ENCODE measurements around the gene LRRFIP2.
"Not testable (repeated sequence)": the region's sequence is repeated elsewhere in the genome, so short reads cannot be mapped to it uniquely, and the experiment has no call there.

The LRRFIP2 gene

GRCh38 chr3:37140899-37141541 is 33.4 kb downstream of the LRRFIP2 start:
- DNase-seq = no peak

- DNase-seq = no peak
Measured at GRCh38 chr3:37139567-37140052, 34.8 kb downstream of the LRRFIP2 start.

- DNase-seq = no peak
Measured at GRCh38 chr3:37138816-37139215, 35.6 kb downstream of the LRRFIP2 start.

GRCh38 chr3:37137516-37137915 is 36.9 kb downstream of the LRRFIP2 start:
- no peak for DNase-seq

GRCh38 chr3:37136067-37136466 is 38.3 kb downstream of the LRRFIP2 start:
- DNase-seq = no peak

GRCh38 chr3:37135561-37135960 is 38.8 kb downstream of the LRRFIP2 start:
- no peak for DNase-seq

GRCh38 chr3:37132334-37132733 is 42.0 kb downstream of the LRRFIP2 start:
- no peak for DNase-seq

- DNase-seq = no peak
Measured at GRCh38 chr3:37131860-37132144, 42.6 kb downstream of the LRRFIP2 start.

- DNase-seq = no peak
Measured at GRCh38 chr3:37130984-37131859, 43.2 kb downstream of the LRRFIP2 start.

GRCh38 chr3:37130448-37130847 is 43.9 kb downstream of the LRRFIP2 start:
- DNase-seq = no peak

- no peak for DNase-seq
Measured at GRCh38 chr3:37129871-37130270, 44.5 kb downstream of the LRRFIP2 start.

GRCh38 chr3:37127340-37127739 is 47.0 kb downstream of the LRRFIP2 start:
- no peak for DNase-seq

- DNase-seq = no peak
Measured at GRCh38 chr3:37126856-37127255, 47.5 kb downstream of the LRRFIP2 start.

- DNase-seq = no peak
Measured at GRCh38 chr3:37125195-37126073, 48.9 kb downstream of the LRRFIP2 start.

GRCh38 chr3:37124435-37124834 is 49.9 kb downstream of the LRRFIP2 start:
- no peak for DNase-seq

GRCh38 chr3:37123292-37123691 is 51.1 kb downstream of the LRRFIP2 start:
- no peak for DNase-seq

- not testable (repeated sequence) for DNase-seq
Measured at GRCh38 chr3:37122069-37122468, 52.3 kb downstream of the LRRFIP2 start.

- no peak for DNase-seq
Measured at GRCh38 chr3:37118163-37118562, 56.2 kb downstream of the LRRFIP2 start.

- DNase-seq = no peak
Measured at GRCh38 chr3:37117548-37117947, 56.8 kb downstream of the LRRFIP2 start.

GRCh38 chr3:37116998-37117397 is 57.4 kb downstream of the LRRFIP2 start:
- DNase-seq = no peak

- DNase-seq = no peak
Measured at GRCh38 chr3:37115446-37115845, 58.9 kb downstream of the LRRFIP2 start.

- no peak for DNase-seq
Measured at GRCh38 chr3:37114251-37115145, 59.9 kb downstream of the LRRFIP2 start.

Measured in activated CD4-positive, alpha-beta T cell treated with anti-CD3 and anti-CD28 coated beads, Interleukin-2, amount 50 U/mL, for 4 hours (primary cell).